Thyroid gland (tissue), 4 donors: Measurements from ENCODE around the gene PALS2. TPM values are rescaled to one million over a fixed set of nuclear protein-coding genes. Genes with fewer than 3 reads are reported as not detected.

Experiments used
- DNase-seq, 2 donors: peaks; one replicate each; pipeline ENCODE4 v3.0.0-alpha.2; 2019
- H3K27ac ChIP-seq, 3 donors: fragments of 200-600 bp; sonication (generic); 1 replicate in 2 of 3; 2 replicates in 1 of 3; pipeline ENCODE4 v1.5.1; 2016 to 2019; ENCODE audit warnings: mild to moderate bottlenecking in 1 of 3, moderate library complexity in 1 of 3
- H3K27me3 ChIP-seq: fragments of 200-600 bp; sonication (generic); one replicate; pipeline ENCODE4 v1.5.1; 2019
- H3K36me3 ChIP-seq, 2 donors: fragments of 200-600 bp; sonication (generic); one replicate each; pipeline ENCODE4 v1.5.1; 2016 to 2019
- H3K4me1 ChIP-seq, 2 donors: fragments of 200-600 bp; sonication (generic); one replicate each; pipeline ENCODE4 v1.5.1; 2017 to 2019
- H3K4me3 ChIP-seq, 3 donors: fragments of 200-600 bp; sonication (generic); replicated peaks in 1 of 3; 1 replicate in 2 of 3; 2 replicates in 1 of 3; pipeline ENCODE4 v1.5.1; 2016; ENCODE audit warnings: mild to moderate bottlenecking in 1 of 3
- H3K9me3 ChIP-seq: fragments of 200-600 bp; sonication (generic); one replicate; pipeline ENCODE4 v1.5.1; 2017
- CTCF ChIP-seq, 6 experiments: fragments of 200-600 bp in 3 of 6; fragments of 450-650 bp in 3 of 6; sonication (generic) in 3 of 6; IDR thresholded peaks; one replicate each; pipeline ENCODE4 v1.5.1; 2016 to 2019; ENCODE audit warnings: antibody characterized with exemption in 6 of 6, mild to moderate bottlenecking in 2 of 6, inconsistent platforms in 1 of 6, moderate library complexity in 1 of 6
- POLR2A ChIP-seq, 2 donors: fragments of 450-650 bp; IDR thresholded peaks; one replicate each; pipeline ENCODE4 v1.6.1; 2017; ENCODE audit warnings: antibody characterized with exemption in 2 of 2, mild to moderate bottlenecking in 2 of 2, moderate library complexity in 1 of 2
- WGBS, 2 donors: methylation state at CpG; one replicate each; pipeline ENCODE4 v1.1.5; 2017; 5-methylcytosine and 5-hydroxymethylcytosine counted together
- intact Hi-C: fragments of 100-400 bp; cut with DNase I; formaldehyde crosslinking; loops from one replicate; pipeline ENCODE4 v1.15.1; 2023
- total RNA-seq, 4 donors: library from RNA; depleted of rRNA; stranded (reverse); fragments of >200 nt; gene quantifications; one replicate each; pipeline ENCODE4 v1.2.3, GENCODE V29; 2016

Gene PALS2
- 10 to 100 TPM; 28.1 to 72.2 (median 38.4) TPM for total RNA-seq

- peak within 1 kb of the TSS; percentile 53 to 85 (median 59) for H3K4me3 ChIP-seq
- peaks cover 4 to 14% of the 10 kb centered on the region in 2 donors for H3K4me1 ChIP-seq
- no peaks in the 10 kb centered on the region for H3K36me3 ChIP-seq
- intact Hi-C loops, result no loop called here
- H3K27ac ChIP-seq, result peak within 1 kb of the TSS; percentile 70 to 96 (median 90)
- no peaks in the 10 kb centered on the region for H3K27me3 ChIP-seq
- no peaks in the 10 kb centered on the region for H3K9me3 ChIP-seq
- TF ChIP-seq CTCF (IDR thresholded peaks at IDR 0.05), result no peak
- TF ChIP-seq POLR2A (IDR thresholded peaks at IDR 0.05), result peak in 1 of 2 donors; percentile 86
- 0% methylated on average over 18 of the region's 69 CpGs for WGBS, 2 donors
- DNase-seq, result peak; percentile 85
Observed at GRCh38 chr7:24572997-24573553, at the start of gene PALS2. TSS of gene PALS2 (plus strand) at chr7:24573452. CDS start at chr7:24623668, 50,216 bp downstream.

DNA sequence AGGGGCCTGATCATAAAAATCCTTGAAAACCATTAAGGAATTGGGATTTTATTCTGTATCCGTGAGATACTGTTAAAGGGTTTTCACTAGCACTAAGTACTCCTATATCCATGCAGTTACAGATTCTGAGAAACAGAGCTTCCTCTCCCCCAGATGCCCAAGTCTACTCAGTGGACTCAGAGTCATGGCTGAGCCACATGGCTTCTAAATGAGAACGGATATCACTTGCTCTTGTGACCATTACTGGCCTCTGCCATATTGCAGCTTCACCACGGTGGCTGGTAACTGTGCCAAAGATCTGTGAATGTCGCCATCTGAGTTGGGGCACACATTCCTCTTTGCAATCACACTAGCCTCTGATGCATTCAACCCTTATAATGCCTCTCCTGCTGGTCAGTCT lies 42.0 kb upstream of the PALS2 start:
- Histone ChIP-seq H3K9me3 (no peaks in the 10 kb centered on the region), H3K4me1 (no peaks in the 10 kb centered on the region), H3K36me3 (no peaks in the 10 kb centered on the region), H3K27me3 (no peaks in the 10 kb centered on the region), H3K27ac (no peak overlapping the region), H3K4me3 (no peak overlapping the region)
- no peak for DNase-seq
- intact Hi-C loops, result no loop called here
- WGBS, 2 donors, result 84 to 91% methylated on average over 4 of the region's 4 CpGs
- TF ChIP-seq POLR2A (IDR thresholded peaks at IDR 0.05) (no peak), CTCF (IDR thresholded peaks at IDR 0.05) (no peak)

DNA sequence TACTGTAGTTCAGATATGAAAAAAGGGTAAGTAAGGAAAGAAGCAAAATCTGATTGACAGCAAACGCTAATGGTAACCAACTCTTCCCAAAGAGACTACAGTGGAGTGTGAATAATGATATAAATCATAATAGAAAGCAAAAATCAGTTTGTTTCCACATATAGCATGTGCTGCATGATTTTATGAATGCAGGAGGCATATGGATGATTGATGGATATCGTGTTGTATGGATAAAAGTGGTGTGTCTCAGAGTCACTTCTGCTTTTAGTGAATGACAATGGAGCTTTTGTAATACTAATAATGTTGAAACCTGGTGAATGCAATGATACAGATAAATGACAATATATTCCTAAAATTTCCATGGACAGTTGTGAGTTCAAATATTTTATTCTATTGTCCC lies 36.6 kb upstream of the PALS2 start:
- TF ChIP-seq CTCF (IDR thresholded peaks at IDR 0.05) (no peak), POLR2A (IDR thresholded peaks at IDR 0.05) (no peak)
- H3K27me3 ChIP-seq, result no peaks in the 10 kb centered on the region
- 78 to 87% methylated on average over 2 of the region's 2 CpGs for WGBS, 2 donors
- no peak overlapping the region for H3K4me3 ChIP-seq
- H3K36me3 ChIP-seq, result no peaks in the 10 kb centered on the region
- no peak overlapping the region for H3K27ac ChIP-seq
- H3K4me1 ChIP-seq, result no peaks in the 10 kb centered on the region
- intact Hi-C loops, result no loop called here
- no peak for DNase-seq
- no peaks in the 10 kb centered on the region for H3K9me3 ChIP-seq

GRCh38 chr7:24540956-24541355 lies 32.3 kb upstream of the PALS2 start:
- H3K4me1 ChIP-seq, result no peaks in the 10 kb centered on the region
- intact Hi-C loops, result no loop called here
- DNase-seq, result no peak
- WGBS, 2 donors, result 85 to 87% methylated on average over 7 of the region's 7 CpGs
- TF ChIP-seq CTCF (IDR thresholded peaks at IDR 0.05), result no peak
- TF ChIP-seq POLR2A (IDR thresholded peaks at IDR 0.05), result no peak
- H3K9me3 ChIP-seq, result no peaks in the 10 kb centered on the region
- H3K4me3 ChIP-seq, result no peak overlapping the region
- H3K36me3 ChIP-seq, result no peaks in the 10 kb centered on the region
- no peak overlapping the region for H3K27ac ChIP-seq
- H3K27me3 ChIP-seq, result no peaks in the 10 kb centered on the region

DNA sequence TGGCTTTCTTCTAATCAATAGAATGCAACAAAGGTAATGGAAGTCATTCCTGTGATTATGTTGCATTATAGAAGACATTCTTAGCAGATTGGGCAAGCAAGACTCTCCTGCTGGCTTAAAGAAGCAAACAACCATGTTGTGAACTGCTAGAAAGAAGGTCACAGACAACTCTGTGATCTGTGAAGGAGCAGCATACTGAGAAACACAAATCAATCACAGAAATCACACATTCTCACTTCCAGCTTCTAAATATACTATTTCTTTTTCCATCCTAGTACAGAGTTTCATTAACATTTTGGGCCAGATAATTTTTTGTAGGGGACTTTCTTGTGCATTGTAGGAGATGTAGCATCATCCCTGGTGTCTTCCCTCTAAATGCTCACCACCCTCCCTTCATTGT lies 28.0 kb upstream of the PALS2 start:
- TF ChIP-seq CTCF (IDR thresholded peaks at IDR 0.05) (no peak), POLR2A (IDR thresholded peaks at IDR 0.05) (no peak)
- Histone ChIP-seq H3K27me3 (no peaks in the 10 kb centered on the region), H3K36me3 (no peaks in the 10 kb centered on the region), H3K27ac (no peak overlapping the region), H3K9me3 (no peaks in the 10 kb centered on the region), H3K4me1 (no peaks in the 10 kb centered on the region), H3K4me3 (no peak overlapping the region)
- DNase-seq, result no peak
- intact Hi-C loops, result no loop called here
